Chondrocyte (in vitro differentiated cells): Measurements from ENCODE around the gene CTCF. TPM values are rescaled to one million over a fixed set of nuclear protein-coding genes. Genes with fewer than 3 reads are reported as not detected.

Source experiments
- DNase-seq: peaks from one replicate; pipeline ENCODE4 v3.0.0; 2021; ENCODE audit warnings: mixed read lengths, low spot score
- H3K27ac Mint-ChIP-seq: one replicate; pipeline ENCODE4 v1.8.0; 2021; ENCODE audit warnings: mild to moderate bottlenecking, moderate library complexity, mixed read lengths; ENCODE audit not compliant: unreplicated experiment
- H3K27me3 Mint-ChIP-seq: 2 replicates; pipeline ENCODE4 v1.8.0; 2021; ENCODE audit warnings: low read depth, mixed read lengths
- H3K36me3 Mint-ChIP-seq: 2 replicates; pipeline ENCODE4 v1.8.0; 2021; ENCODE audit warnings: low read depth, mixed read lengths
- H3K4me1 Mint-ChIP-seq: 2 replicates; pipeline ENCODE4 v1.8.0; 2021; ENCODE audit warnings: low read depth, mild to moderate bottlenecking, mixed read lengths
- H3K4me3 Mint-ChIP-seq: one replicate; pipeline ENCODE4 v1.8.0; 2021; ENCODE audit warnings: mild to moderate bottlenecking, moderate library complexity, mixed read lengths; ENCODE audit not compliant: unreplicated experiment
- H3K9me3 Mint-ChIP-seq: 2 replicates; pipeline ENCODE4 v1.8.0; 2021; ENCODE audit warnings: low read depth, mixed read lengths
- CTCF ChIP-seq: fragments of 200-600 bp; sonication (generic); IDR thresholded peaks from 2 replicates; pipeline ENCODE4 v1.5.0; 2021; ENCODE audit warnings: antibody characterized with exemption, mild to moderate bottlenecking, moderate library complexity
- total RNA-seq: library from RNA; stranded (reverse); gene quantifications from 3 replicates; pipeline ENCODE4 v1.2.1, GENCODE V29; 2021

CTCF gene
- total RNA-seq, 1 donor from 2014 or later = 31.2 TPM

GRCh38 chr16:67543582-67543981 is 18.7 kb upstream of the CTCF start:
- Mint-ChIP-seq H3K27ac (no peak overlapping the region), H3K4me3 (no peak overlapping the region), H3K27me3 (no peaks in the 10 kb centered on the region), H3K4me1 (peaks cover 30% of the 10 kb centered on the region), H3K36me3 (peaks cover 25% of the 10 kb centered on the region), H3K9me3 (no peaks in the 10 kb centered on the region)
- TF ChIP-seq CTCF = no peak
- DNase-seq = no peak

GRCh38 chr16:67544329-67544841 is 17.9 kb upstream of the CTCF start:
- no peak overlapping the region for H3K27ac Mint-ChIP-seq
- peak; percentile 39 for TF ChIP-seq CTCF
- peaks cover 22% of the 10 kb centered on the region for H3K4me1 Mint-ChIP-seq
- no peaks in the 10 kb centered on the region for H3K27me3 Mint-ChIP-seq
- no peak overlapping the region for H3K4me3 Mint-ChIP-seq
- peaks cover 25% of the 10 kb centered on the region for H3K36me3 Mint-ChIP-seq
- H3K9me3 Mint-ChIP-seq = no peaks in the 10 kb centered on the region
- no peak for DNase-seq

GRCh38 chr16:67544844-67545664 is 17.3 kb upstream of the CTCF start:
- no peak for TF ChIP-seq CTCF
- H3K27me3 Mint-ChIP-seq = no peaks in the 10 kb centered on the region
- no peaks in the 10 kb centered on the region for H3K9me3 Mint-ChIP-seq
- H3K4me3 Mint-ChIP-seq = no peak overlapping the region
- peaks cover 23% of the 10 kb centered on the region for H3K4me1 Mint-ChIP-seq
- peaks cover 25% of the 10 kb centered on the region for H3K36me3 Mint-ChIP-seq
- no peak overlapping the region for H3K27ac Mint-ChIP-seq
- DNase-seq = no peak

- Mint-ChIP-seq H3K27ac (no peak overlapping the region), H3K36me3 (peaks cover 21% of the 10 kb centered on the region), H3K9me3 (no peaks in the 10 kb centered on the region)
Measured at GRCh38 chr16:67545665-67546024, 16.7 kb upstream of the CTCF start.

GRCh38 chr16:67546091-67546501 is 16.2 kb upstream of the CTCF start:
- no peak for DNase-seq
- Mint-ChIP-seq H3K27me3 (no peaks in the 10 kb centered on the region), H3K4me3 (no peak overlapping the region), H3K9me3 (no peaks in the 10 kb centered on the region), H3K4me1 (peaks cover 18% of the 10 kb centered on the region), H3K27ac (no peak overlapping the region), H3K36me3 (peaks cover 17% of the 10 kb centered on the region)
- no peak for TF ChIP-seq CTCF

More at GRCh38 chr16:67545665-67546024, 16.7 kb upstream of the CTCF start:
- DNase-seq = no peak
- TF ChIP-seq CTCF = no peak
- no peak overlapping the region for H3K4me3 Mint-ChIP-seq
- no peaks in the 10 kb centered on the region for H3K27me3 Mint-ChIP-seq
- peaks cover 21% of the 10 kb centered on the region for H3K4me1 Mint-ChIP-seq
